GM12878 (cell line): ENCODE data around the gene ZSCAN10. TPM values are rescaled to one million over a fixed set of nuclear protein-coding genes. Genes with fewer than 3 reads are reported as not detected.

ENCODE experiments used
- ATAC-seq: fragments of 200-7000 bp; cut with Tn5 transposase; 3 replicates; pipeline ENCODE4 v1.9.1; 2020; ENCODE audit warnings: mild to moderate bottlenecking, moderate library complexity
- BruUV-seq: library from RNA; stranded (reverse); fragments of 400-500 nt; replicated peaks from 2 replicates; lab custom pipeline; 2021; lab: Mats Ljungman, UMichigan
- CTCF ChIA-PET: fragments of 300-600 bp; sonication (Branson Sonifier 250); formaldehyde crosslinking; extraction: SDS; loops from one replicate; lab custom pipeline; 2021; ENCODE audit warnings: inconsistent platforms; lab: Yijun Ruan, JAX
- POLR2A ChIA-PET: fragments of 350-600 bp; formaldehyde crosslinking; extraction: SDS; loops from one replicate; lab custom pipeline; 2021; ENCODE audit warnings: inconsistent platforms; lab: Charles Lee
- RAD21 ChIA-PET: fragments of 300-600 bp; sonication (Branson Sonifier 250); formaldehyde crosslinking; loops from one replicate; lab custom pipeline; 2023; ENCODE audit warnings: antibody characterized with exemption; ENCODE audit not compliant: unreplicated experiment; lab: Charles Lee
- SMC1A ChIA-PET: fragments of 300-600 bp; sonication (Branson Sonifier 250); formaldehyde crosslinking; loops from one replicate; lab custom pipeline; 2023; ENCODE audit not compliant: unreplicated experiment, uncharacterized antibody; lab: Charles Lee
- DNase-seq: peaks from one replicate; pipeline ENCODE4 v3.0.0-alpha.2; 2011; ENCODE audit warnings: low read depth, low spot score
- FAIRE-seq: peaks from 3 replicates; lab custom pipeline; 2011; peaks lifted over from hg19 to GRCh38; lab: Jason Lieb, UNC
- H2AFZ ChIP-seq: 2 replicates; pipeline ENCODE4 v1.6.0; 2011; ENCODE audit warnings: low read depth, low read length, control low read depth; ENCODE audit not compliant: control insufficient read depth
- H3K27ac ChIP-seq: 2 replicates; pipeline ENCODE4 v1.5.1; 2011; ENCODE audit warnings: control low read depth; ENCODE audit not compliant: control insufficient read depth, insufficient read depth
- H3K27me3 ChIP-seq, 2 experiments: replicated peaks in 1 of 2; 2 replicates each; pipeline versions ENCODE4 v1.6.0 to v1.6.1; 2011; ENCODE audit warnings: low read length in 1 of 2; ENCODE audit not compliant: control insufficient read depth in 2 of 2, insufficient read depth in 2 of 2
- H3K36me3 ChIP-seq, 2 experiments: 2 replicates each; pipeline ENCODE4 v1.5.1; 2011; ENCODE audit warnings: low read length in 1 of 2; ENCODE audit not compliant: control insufficient read depth in 2 of 2, insufficient read depth in 2 of 2
- H3K4me1 ChIP-seq: 2 replicates; pipeline ENCODE4 v1.6.1; 2011; ENCODE audit warnings: mild to moderate bottlenecking, low read length, moderate library complexity, mixed read lengths; ENCODE audit not compliant: control insufficient read depth, insufficient read depth
- H3K4me2 ChIP-seq: 2 replicates; pipeline ENCODE4 v1.6.0; 2011; ENCODE audit warnings: control low read depth; ENCODE audit not compliant: control insufficient read depth, insufficient read depth
- H3K4me3 ChIP-seq: fragments of 200-600 bp; sonication (generic); 2 replicates; pipeline ENCODE4 v1.5.1; 2016
- H3K79me2 ChIP-seq: 2 replicates; pipeline ENCODE4 v1.6.0; 2011; ENCODE audit warnings: low read length; ENCODE audit not compliant: control insufficient read depth, insufficient read depth
- H3K9ac ChIP-seq: 2 replicates; pipeline ENCODE4 v1.8.0; 2011; ENCODE audit warnings: low read length, control low read depth, mixed read lengths; ENCODE audit not compliant: control insufficient read depth, insufficient read depth
- H3K9me3 ChIP-seq: replicated peaks from 3 replicates; pipeline ENCODE4 v1.5.1; 2011; ENCODE audit warnings: mild to moderate bottlenecking, low read length; ENCODE audit not compliant: control insufficient read depth, insufficient read depth
- H4K20me1 ChIP-seq: 2 replicates; pipeline ENCODE4 v1.6.0; 2011; ENCODE audit not compliant: control insufficient read depth, insufficient read depth
- CREB1 ChIP-seq: IDR thresholded peaks from 2 replicates; pipeline ENCODE4 v1.6.1; 2012; ENCODE audit warnings: low read depth, mild to moderate bottlenecking, inconsistent platforms
- CREM ChIP-seq: IDR thresholded peaks from 2 replicates; pipeline ENCODE4 v1.6.1; 2014; ENCODE audit warnings: antibody characterized with exemption, low read depth
- EED ChIP-seq: sonication (generic); IDR thresholded peaks from 2 replicates; pipeline ENCODE4 v1.6.1; 2016; ENCODE audit warnings: antibody characterized with exemption, low read depth
- RBBP5 ChIP-seq: fragments of 200-600 bp; sonication (generic); conservative IDR thresholded peaks from 2 replicates; pipeline ENCODE4 v1.6.1; 2016
- RELA ChIP-seq: fragments of 450-650 bp; IDR thresholded peaks from 2 replicates; pipeline ENCODE4 v1.8.0; 2014; ENCODE audit warnings: borderline replicate concordance; ENCODE audit not compliant: partially characterized antibody
- ZNF24 ChIP-seq: fragments of 450-650 bp; IDR thresholded peaks from 2 replicates; pipeline ENCODE4 v1.6.1; 2017; ENCODE audit warnings: antibody characterized with exemption, mild to moderate bottlenecking
- WGBS: methylation state at CpG from one replicate; pipeline ENCODE4 v1.1.6; 2016; ENCODE audit warnings: low lambda C conversion rate; ENCODE audit not compliant: insufficient replicate concordance, insufficient coverage; ENCODE audit errors: missing lambda C conversion rate; 5-methylcytosine and 5-hydroxymethylcytosine counted together
- in situ Hi-C: fragments of 300-500 bp; cut with MboI; formaldehyde crosslinking; loops from 9 replicates; pipeline ENCODE4 v1.14.3; 2018; ENCODE audit warnings: mixed read lengths
- intact Hi-C: fragments of 100-400 bp; cut with micrococcal nuclease; formaldehyde crosslinking; loops from one replicate; pipeline ENCODE4 v1.14.2; 2022; ENCODE audit not compliant: unreplicated experiment
- polyA plus RNA-seq, 11 experiments: library from polyadenylated mRNA; depleted of rRNA in 4 of 11; unstranded in 6 of 11; stranded (reverse) in 5 of 11; fragments of >200 nt; fragmentation: Nextera tagmentation in 4 of 11; fragmentation: Illumina TruSeq in 1 of 11; extraction: Ambion mirVana in 4 of 11; extraction: Trizol in 1 of 11; gene quantifications; 1 replicate in 1 of 11; 2 replicates in 10 of 11; pipeline versions ENCODE4 v1.2.1 to v1.2.3, GENCODE V29; 2011 to 2016; ENCODE audit warnings: inconsistent platforms in 2 of 11, missing spikeins in 2 of 11, low read depth in 1 of 11
- total RNA-seq, 4 experiments: library from RNA; depleted of rRNA in 3 of 4; stranded (reverse); fragments of >200 nt in 3 of 4; fragmentation: Illumina TruSeq in 1 of 4; extraction: Trizol in 1 of 4; gene quantifications; 2 replicates each; pipeline versions ENCODE4 v1.2.1 to v1.2.3, GENCODE V29; 2013 to 2021

Gene ZSCAN10
- total and polyA plus RNA-seq, 10 of the 15 experiments (the other 5 are each of a cell fraction or from before 2014, with no cell fraction given), result 0.06 to 0.33 TPM; not detected in 8

DNA sequence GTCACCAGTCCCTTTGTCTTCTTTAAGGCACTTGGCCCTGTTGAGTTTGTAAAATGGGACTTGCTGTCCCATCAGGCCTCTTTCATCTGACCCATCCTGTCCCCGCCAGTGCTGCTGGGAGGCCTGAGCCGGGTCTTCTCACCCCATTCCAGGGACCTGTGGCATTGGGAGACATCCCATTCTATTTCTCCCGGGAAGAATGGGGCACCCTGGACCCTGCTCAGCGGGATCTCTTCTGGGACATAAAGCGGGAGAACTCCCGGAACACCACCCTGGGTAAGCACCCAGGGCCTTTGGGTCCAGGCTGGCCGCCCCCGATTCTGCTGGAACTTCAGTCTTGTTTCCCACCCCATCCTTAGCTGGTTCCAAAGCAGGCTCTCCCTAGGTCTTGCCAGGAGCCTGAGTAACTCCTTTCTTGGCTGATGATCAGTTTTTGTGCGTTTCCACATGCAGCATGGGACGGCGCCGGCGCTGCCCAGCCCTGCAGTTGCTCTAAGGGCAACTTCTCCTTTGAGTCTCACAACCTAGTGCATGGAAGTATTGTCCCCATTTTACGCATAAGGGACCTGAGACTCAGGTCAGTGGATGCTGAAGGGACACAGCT is 39.8 kb upstream of the ZSCAN10 start:
- no TSS peak for BruUV-seq
- Histone ChIP-seq H2AFZ (no peak overlapping the region), H3K9ac (no peak overlapping the region), H3K79me2 (peaks cover 9% of the 10 kb centered on the region), H3K4me2 (no peak overlapping the region), H3K27me3 (no peaks in the 10 kb centered on the region), H3K36me3 (no peaks in the 10 kb centered on the region; a peak in 2 of 4 replicates), H3K9me3 (no peaks in the 10 kb centered on the region), H3K4me3 (no peak overlapping the region), H3K4me1 (no peaks in the 10 kb centered on the region; the same call in 1 of the 2 replicates), H4K20me1 (no peaks in the 10 kb centered on the region), H3K27ac (no peak overlapping the region)
- no peak for TF ChIP-seq CREB1
- no peak for TF ChIP-seq EED
- no peak for TF ChIP-seq ZNF24
- ChIA-PET POLR2A (interaction anchor here (1.0 kb wide), 1 partner anchor 73 kb away, joined by 4 read pairs; no protein-coding TSS in a partner anchor), SMC1A (no interaction called here), RAD21 (no interaction called here), CTCF (interaction anchor here (1.7 kb wide), 1 partner anchor 9 kb away, joined by 6 read pairs; no protein-coding TSS in a partner anchor)
- DNase-seq (no peak), ATAC-seq (no peak), FAIRE-seq (no peak)
- intact Hi-C loops (no loop called here), in situ Hi-C loops (no loop called here)
- WGBS, result 84% methylated on average over 14 of the region's 14 CpGs

DNA sequence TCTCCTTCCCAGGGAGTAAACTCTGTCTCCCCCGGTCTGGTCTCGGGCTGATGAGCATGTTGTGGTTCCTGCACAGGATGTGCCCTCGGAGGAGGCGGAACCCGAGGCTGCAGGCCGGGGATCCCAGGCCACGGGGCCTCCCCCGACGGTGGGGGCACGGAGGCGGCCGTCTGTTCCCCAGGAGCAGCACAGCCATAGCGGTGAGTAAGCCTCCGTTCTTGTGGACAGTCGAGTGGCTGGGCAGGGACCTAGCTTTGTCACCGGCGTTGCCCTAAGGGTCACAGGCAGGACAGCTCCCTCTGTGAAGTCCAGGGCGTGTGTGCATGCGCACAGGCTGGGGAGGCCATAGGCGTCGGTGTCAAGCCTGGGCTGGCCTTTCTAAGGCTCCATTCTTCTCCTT is 39.2 kb upstream of the ZSCAN10 start:
- RAD21 ChIA-PET, result interaction anchor here (1.0 kb wide), 1 partner anchor 9 kb away, joined by 4 read pairs; no protein-coding TSS in a partner anchor
- intact Hi-C loops, result no loop called here
- Histone ChIP-seq H3K27ac (no peak overlapping the region), H3K4me2 (no peak overlapping the region), H3K79me2 (peaks cover 13% of the 10 kb centered on the region), H3K9me3 (no peaks in the 10 kb centered on the region)
- 80% methylated on average over 21 of the region's 21 CpGs for WGBS
- DNase-seq, result no peak
- POLR2A ChIA-PET, result interaction anchor here (1.0 kb wide), 1 partner anchor 72 kb away, joined by 4 read pairs; no protein-coding TSS in a partner anchor
- TF ChIP-seq RELA (no peak), CREM (no peak), RBBP5 (no peak)
- TF ChIP-seq, all 136 proteins: peak for 0
- H3K36me3 ChIP-seq, result no peaks in the 10 kb centered on the region; a peak in 2 of 4 replicates
- in situ Hi-C loops, result no loop called here
- no peaks in the 10 kb centered on the region for H4K20me1 ChIP-seq
- ChIA-PET CTCF (interaction anchor here (0.8 to 1.7 kb wide), 2 partner anchors 9 to 27 kb away, joined by 4 to 6 read pairs; no protein-coding TSS in a partner anchor), SMC1A (no interaction called here)
- no peak for FAIRE-seq
- ATAC-seq, result no peak
- no TSS peak for BruUV-seq
- H3K9ac ChIP-seq, result no peak overlapping the region
- H3K4me1 ChIP-seq, result no peaks in the 10 kb centered on the region; the same call in 1 of the 2 replicates
- no peak overlapping the region for H2AFZ ChIP-seq
- H3K4me3 ChIP-seq, result no peak overlapping the region
- no peaks in the 10 kb centered on the region for H3K27me3 ChIP-seq
